Testis (tissue), 3 donors: ENCODE data around the gene CD300H. TPM values are rescaled to one million over a fixed set of nuclear protein-coding genes. Genes with fewer than 3 reads are reported as not detected.

Experiments
- DNase-seq: peaks from one replicate; pipeline ENCODE4 v3.0.0-alpha.2; 2019
- H3K27ac ChIP-seq, 2 donors: fragments of 200-600 bp; sonication (generic); one replicate each; pipeline ENCODE4 v1.5.1; 2019
- H3K27me3 ChIP-seq: fragments of 200-600 bp; sonication (generic); one replicate; pipeline ENCODE4 v1.5.1; 2019
- H3K36me3 ChIP-seq: fragments of 200-600 bp; sonication (generic); one replicate; pipeline ENCODE4 v1.5.1; 2017; ENCODE audit warnings: low read depth; ENCODE audit errors: missing control alignments
- H3K4me1 ChIP-seq: fragments of 200-600 bp; sonication (generic); one replicate; pipeline ENCODE4 v1.5.1; 2019
- H3K4me3 ChIP-seq, 2 donors: fragments of 200-600 bp; sonication (generic); one replicate each; pipeline ENCODE4 v1.5.1; 2017 to 2019
- H3K9me3 ChIP-seq: fragments of 200-600 bp; sonication (generic); one replicate; pipeline ENCODE4 v1.5.1; 2017
- CTCF ChIP-seq, 3 experiments: fragments of 450-650 bp in 2 of 3; fragments of 200-600 bp in 1 of 3; sonication (generic) in 1 of 3; IDR thresholded peaks; one replicate each; pipeline ENCODE4 v1.5.1; 2016 to 2019; ENCODE audit warnings: antibody characterized with exemption in 3 of 3, mild to moderate bottlenecking in 2 of 3, moderate library complexity in 1 of 3
- POLR2A ChIP-seq: fragments of 450-650 bp; IDR thresholded peaks from one replicate; pipeline ENCODE4 v1.6.1; 2017; ENCODE audit warnings: antibody characterized with exemption, mild to moderate bottlenecking, moderate library complexity
- WGBS, 2 donors: methylation state at CpG; one replicate each; pipeline ENCODE4 v1.1.5; 2018; 5-methylcytosine and 5-hydroxymethylcytosine counted together
- intact Hi-C: fragments of 100-400 bp; cut with DNase I; formaldehyde crosslinking; loops from one replicate; pipeline ENCODE4 v1.15.1; 2023; ENCODE audit warnings: low total_unique reads
- polyA plus RNA-seq: library from polyadenylated mRNA; stranded (reverse); fragments of 350-450 nt; fragmentation: Illumina TruSeq; extraction: RNeasy Lipid Tissue Mini Kit (QIAGEN cat#74804); gene quantifications from one replicate; pipeline ENCODE4 v1.2.3, GENCODE V29; 2014; ENCODE audit warnings: low read depth, low replicate concordance; ENCODE audit not compliant: insufficient read depth
- total RNA-seq, 2 donors: library from RNA; depleted of rRNA; stranded (reverse); fragments of >200 nt; gene quantifications; one replicate each; pipeline ENCODE4 v1.2.3, GENCODE V29; 2016

Gene CD300H
- total and polyA plus RNA-seq, 3 donors from 2014 or later, result not detected

- Histone ChIP-seq H3K27ac (no peak overlapping the region), H3K4me1 (no peaks in the 10 kb centered on the region), H3K36me3 (no peaks in the 10 kb centered on the region), H3K27me3 (no peaks in the 10 kb centered on the region), H3K9me3 (no peaks in the 10 kb centered on the region), H3K4me3 (no peak overlapping the region)
- 79 to 80% methylated on average over 5 to 7 of the region's 7 CpGs for WGBS, 2 donors
- TF ChIP-seq POLR2A, result no peak
- no peak for TF ChIP-seq CTCF (IDR thresholded peaks at IDR 0.05)
- intact Hi-C loops, result no loop called here
- no peak for DNase-seq
These were observed 11.8 kb downstream of the CD300H start for GRCh38 chr17:74555427-74555940.

GRCh38 chr17:74554909-74555308 lies 12.4 kb downstream of the CD300H start:
- intact Hi-C loops, result no loop called here
- no peak for DNase-seq
- Histone ChIP-seq H3K36me3 (no peaks in the 10 kb centered on the region), H3K27ac (no peak overlapping the region), H3K27me3 (no peaks in the 10 kb centered on the region), H3K4me3 (no peak overlapping the region), H3K9me3 (no peaks in the 10 kb centered on the region), H3K4me1 (no peaks in the 10 kb centered on the region)
- TF ChIP-seq CTCF (IDR thresholded peaks at IDR 0.05) (no peak), POLR2A (no peak)
- WGBS, 2 donors, result 83 to 84% methylated on average over 6 of the region's 6 CpGs

GRCh38 chr17:74552037-74552436 lies 15.3 kb downstream of the CD300H start:
- H3K27me3 ChIP-seq, result no peaks in the 10 kb centered on the region
- H3K4me3 ChIP-seq, result no peak overlapping the region
- intact Hi-C loops, result no loop called here
- TF ChIP-seq CTCF (IDR thresholded peaks at IDR 0.05) (no peak), POLR2A (no peak)
- H3K27ac ChIP-seq, result no peak overlapping the region
- H3K4me1 ChIP-seq, result no peaks in the 10 kb centered on the region
- no peaks in the 10 kb centered on the region for H3K36me3 ChIP-seq
- no peaks in the 10 kb centered on the region for H3K9me3 ChIP-seq
- no peak for DNase-seq
- 53 to 58% methylated on average over 7 of the region's 7 CpGs for WGBS, 2 donors

GRCh38 chr17:74550602-74551001 lies 16.7 kb downstream of the CD300H start:
- intact Hi-C loops, result no loop called here
- TF ChIP-seq CTCF (IDR thresholded peaks at IDR 0.05), result no peak
- TF ChIP-seq POLR2A, result no peak
- Histone ChIP-seq H3K9me3 (no peaks in the 10 kb centered on the region), H3K4me3 (no peak overlapping the region), H3K27ac (no peak overlapping the region), H3K36me3 (no peaks in the 10 kb centered on the region), H3K4me1 (no peaks in the 10 kb centered on the region), H3K27me3 (no peaks in the 10 kb centered on the region)
- no peak for DNase-seq
- 78 to 81% methylated on average over 15 of the region's 15 CpGs for WGBS, 2 donors

- Histone ChIP-seq H3K4me3 (no peak overlapping the region), H3K36me3 (no peaks in the 10 kb centered on the region), H3K27ac (no peak overlapping the region), H3K4me1 (no peaks in the 10 kb centered on the region), H3K9me3 (no peaks in the 10 kb centered on the region), H3K27me3 (no peaks in the 10 kb centered on the region)
- DNase-seq, result no peak
- 81 to 88% methylated on average over 7 of the region's 7 CpGs for WGBS, 2 donors
- intact Hi-C loops, result no loop called here
- TF ChIP-seq POLR2A (no peak), CTCF (IDR thresholded peaks at IDR 0.05) (no peak)
These were observed 18.0 kb downstream of the CD300H start for GRCh38 chr17:74549343-74549742.
